HepG2 (cell line): ENCODE data around the gene KCNIP4. TPM values are rescaled to one million over a fixed set of nuclear protein-coding genes. Genes with fewer than 3 reads are reported as not detected.

ENCODE experiments used
- ATAC-seq: fragments of 200-7000 bp; cut with Tn5 transposase; 3 replicates; pipeline ENCODE4 v1.9.1; 2020; ENCODE audit warnings: mild to moderate bottlenecking, moderate library complexity
- BruUV-seq: library from RNA; stranded (reverse); fragments of 400-500 nt; replicated peaks from 2 replicates; lab custom pipeline; 2021; lab: Mats Ljungman, UMichigan
- CTCF ChIA-PET: fragments of 300-600 bp; formaldehyde crosslinking; extraction: SDS; loops from one replicate; lab custom pipeline; 2021; ENCODE audit warnings: low total read pairs, inconsistent platforms, low intra/inter-chr PET ratio; lab: Yijun Ruan, JAX
- POLR2A ChIA-PET: fragments of 350-600 bp; sonication (Branson Sonifier 250); formaldehyde crosslinking; loops from one replicate; lab custom pipeline; 2020; ENCODE audit warnings: antibody characterized with exemption, inconsistent platforms; lab: Yijun Ruan, JAX
- DNase-seq: peaks from one replicate; pipeline ENCODE4 v3.0.0-alpha.2; 2015; ENCODE audit warnings: low spot score
- FAIRE-seq: peaks from 3 replicates; lab custom pipeline; 2011; peaks lifted over from hg19 to GRCh38; lab: Jason Lieb, UNC
- H2AFZ ChIP-seq: one replicate; pipeline ENCODE4 v1.6.1; 2011; ENCODE audit warnings: low read length, inconsistent platforms
- H3K27ac ChIP-seq: fragments of 300-600 bp; 3 replicates; pipeline ENCODE4 v1.8.0; 2011; ENCODE audit warnings: mixed run types, mild to moderate bottlenecking, mixed read lengths, low read length, inconsistent platforms; ENCODE audit not compliant: insufficient read depth; ENCODE audit errors: extremely low read length
- H3K27me3 ChIP-seq, 2 experiments: fragments of 200-600 bp in 1 of 2; 2 replicates in 1 of 2; 3 replicates in 1 of 2; pipeline versions ENCODE4 v1.6.0 to v1.8.0; 2011; ENCODE audit warnings: low read length in 2 of 2, mild to moderate bottlenecking in 2 of 2, moderate library complexity in 2 of 2, inconsistent platforms in 1 of 2; ENCODE audit not compliant: insufficient read depth in 2 of 2, control insufficient read depth in 1 of 2
- H3K36me3 ChIP-seq, 2 experiments: fragments of 200-600 bp in 1 of 2; replicated peaks in 1 of 2; 2 replicates in 1 of 2; 3 replicates in 1 of 2; pipeline versions ENCODE4 v1.5.1 to v1.8.0; 2011; ENCODE audit warnings: low read length in 2 of 2, inconsistent platforms in 1 of 2; ENCODE audit not compliant: insufficient read depth in 2 of 2, control insufficient read depth in 1 of 2
- H3K4me1 ChIP-seq: 2 replicates; pipeline ENCODE4 v1.5.1; 2012; ENCODE audit warnings: low read length, inconsistent platforms; ENCODE audit not compliant: insufficient read depth
- H3K4me2 ChIP-seq: 2 replicates; pipeline ENCODE4 v1.6.0; 2011; ENCODE audit warnings: low read depth, low read length, inconsistent platforms
- H3K4me3 ChIP-seq, 3 experiments: fragments of 200-600 bp in 1 of 3; sonication (generic), shearing (Covaris generic) in 1 of 3; replicated peaks in 1 of 3; 2 replicates each; pipeline ENCODE4 v1.5.1; 2011 to 2016; ENCODE audit warnings: low read length in 3 of 3, inconsistent platforms in 2 of 3, low read depth in 2 of 3, mild to moderate bottlenecking in 2 of 3, control low read depth in 1 of 3, mixed read lengths in 1 of 3; ENCODE audit not compliant: insufficient read depth in 1 of 3
- H3K79me2 ChIP-seq: one replicate; pipeline ENCODE4 v1.6.1; 2011; ENCODE audit warnings: low read length, inconsistent platforms; ENCODE audit not compliant: insufficient read depth
- H3K9ac ChIP-seq: 2 replicates; pipeline ENCODE4 v1.6.0; 2011; ENCODE audit warnings: mild to moderate bottlenecking, low read depth, low read length, inconsistent platforms; ENCODE audit not compliant: insufficient read depth
- H3K9me3 ChIP-seq: 2 replicates; pipeline ENCODE4 v1.5.1; 2012; ENCODE audit warnings: mild to moderate bottlenecking, low read length
- H4K20me1 ChIP-seq: 2 replicates; pipeline ENCODE4 v1.6.0; 2011; ENCODE audit warnings: inconsistent platforms, mild to moderate bottlenecking, low read length, moderate library complexity; ENCODE audit not compliant: insufficient read depth
- ASH2L ChIP-seq: fragments of 300-600, 200-600 bp; sonication (generic); IDR thresholded peaks from 2 replicates; pipeline ENCODE4 v1.7.0; 2017; ENCODE audit warnings: low read depth, mild to moderate bottlenecking, moderate library complexity, mixed read lengths, low read length; ENCODE audit not compliant: insufficient read length
- KDM3A ChIP-seq: IDR thresholded peaks from 2 replicates; pipeline ENCODE4 v1.6.1; 2018; ENCODE audit warnings: low read depth, missing compliant biosample characterization
- ONECUT2 ChIP-seq: sonication (generic); formaldehyde crosslinking; IDR thresholded peaks from 2 replicates; pipeline ENCODE4 v1.4.0; 2020; ENCODE audit warnings: missing genetic modification reagents
- PLSCR1 ChIP-seq: sonication (generic); formaldehyde crosslinking; IDR thresholded peaks from 2 replicates; pipeline ENCODE4 v1.5.0; 2020; ENCODE audit warnings: missing genetic modification reagents, mild to moderate bottlenecking, borderline replicate concordance
- SMAD9 ChIP-seq: sonication (generic); formaldehyde crosslinking; IDR thresholded peaks from 2 replicates; pipeline ENCODE4 v1.5.1; 2020; ENCODE audit warnings: mild to moderate bottlenecking, missing genetic modification reagents
- TCF12 ChIP-seq, 2 experiments: fragments of 450-650 bp in 1 of 2; sonication (generic) in 1 of 2; formaldehyde crosslinking in 1 of 2; IDR thresholded peaks; 2 replicates each; pipeline versions ENCODE4 v1.6.1 to v1.8.0; 2017 to 2022; ENCODE audit warnings: antibody characterized with exemption in 1 of 2, mild to moderate bottlenecking in 1 of 2, missing genetic modification reagents in 1 of 2, moderate library complexity in 1 of 2
- ZBTB4 ChIP-seq: sonication (generic); formaldehyde crosslinking; IDR thresholded peaks from 2 replicates; pipeline ENCODE4 v1.4.0; 2020; ENCODE audit warnings: missing genetic modification reagents, mild to moderate bottlenecking, borderline replicate concordance
- ZNF225 ChIP-seq: sonication (generic); formaldehyde crosslinking; IDR thresholded peaks from 2 replicates; pipeline ENCODE4 v1.4.0; 2020; ENCODE audit warnings: mild to moderate bottlenecking, missing genetic modification reagents
- ZNF605 ChIP-seq: sonication (generic); formaldehyde crosslinking; IDR thresholded peaks from 2 replicates; pipeline ENCODE4 v1.8.0; 2022; ENCODE audit warnings: mild to moderate bottlenecking, missing genetic modification reagents
- ZNF784 ChIP-seq: sonication (generic); formaldehyde crosslinking; IDR thresholded peaks from 2 replicates; pipeline ENCODE4 v1.5.1; 2020; ENCODE audit warnings: missing genetic modification reagents, mild to moderate bottlenecking, borderline replicate concordance
- WGBS: methylation state at CpG from one replicate; pipeline ENCODE4 v1.1.6; 2017; ENCODE audit warnings: low lambda C conversion rate; 5-methylcytosine and 5-hydroxymethylcytosine counted together
- in situ Hi-C: cut with HindIII; loops from 2 replicates; pipeline ENCODE4 v1.10.0; 2017; ENCODE audit warnings: low pct_unique_long_range_greater_than_20kb; ENCODE audit not compliant: extremely low pct_ligation_motif_present
- intact Hi-C: fragments of 100-400 bp; cut with micrococcal nuclease; formaldehyde crosslinking; loops from one replicate; pipeline ENCODE4 v1.10.0; 2022; ENCODE audit not compliant: unreplicated experiment
- polyA plus RNA-seq, 8 experiments: library from polyadenylated mRNA; depleted of rRNA in 3 of 8; stranded (reverse) in 7 of 8; unstranded in 1 of 8; fragments of >200 nt; fragmentation: Illumina TruSeq in 4 of 8; extraction: Trizol in 4 of 8; gene quantifications; 2 replicates each; pipeline versions ENCODE4 v1.2.1 to v1.2.3, GENCODE V29; 2011 to 2016; ENCODE audit warnings: low read depth in 4 of 8, missing spikeins in 1 of 8, mixed read lengths in 1 of 8; ENCODE audit not compliant: insufficient read depth in 1 of 8
- total RNA-seq, 5 experiments: library from RNA; depleted of rRNA; stranded (reverse); fragments of >200 nt; fragmentation: Illumina TruSeq; extraction: Trizol; gene quantifications; 2 replicates each; pipeline ENCODE4 v1.2.3, GENCODE V29; 2016; ENCODE audit warnings: low read depth in 1 of 5

Gene KCNIP4
- total and polyA plus RNA-seq, 2 of the 13 experiments (the other 11 are each of a cell fraction or from before 2014, with no cell fraction given), result 0.09 TPM; not detected in 1

- ChIA-PET CTCF (no interaction called here), POLR2A (no interaction called here)
- Histone ChIP-seq H2AFZ (no peak overlapping the region), H3K4me2 (no peak overlapping the region), H3K9ac (no peak overlapping the region), H3K79me2 (no peaks in the 10 kb centered on the region), H3K27me3 (no peaks in the 10 kb centered on the region), H3K4me3 (no peak overlapping the region), H3K9me3 (no peaks in the 10 kb centered on the region), H3K27ac (no peak overlapping the region), H3K4me1 (no peaks in the 10 kb centered on the region), H4K20me1 (no peaks in the 10 kb centered on the region), H3K36me3 (peaks cover 2 to 14% of the 10 kb centered on the region in 2 experiments; a peak in 3 of 5 replicates)
- TF ChIP-seq KDM3A (CRISPR knock-in tag), result no peak
- no peak for TF ChIP-seq ONECUT2 (CRISPR knock-in tag)
- no peak for TF ChIP-seq ZBTB4 (CRISPR knock-in tag)
- FAIRE-seq (no peak), ATAC-seq (no peak), DNase-seq (no peak)
- intact Hi-C loops, result no loop called here
- in situ Hi-C loops, result no loop called here
- WGBS, result 88% methylated on average over 3 of the region's 3 CpGs
- no TSS peak for BruUV-seq
Observed at GRCh38 chr4:20723463-20723862, 1225.1 kb downstream of the KCNIP4 start.

GRCh38 chr4:20723019-20723418 lies 1225.6 kb downstream of the KCNIP4 start:
- 78% methylated on average over 3 of the region's 3 CpGs for WGBS
- in situ Hi-C loops (no loop called here), intact Hi-C loops (no loop called here)
- Histone ChIP-seq H3K27ac (no peak overlapping the region), H3K9ac (no peak overlapping the region), H4K20me1 (no peaks in the 10 kb centered on the region), H2AFZ (no peak overlapping the region), H3K36me3 (peaks cover 2 to 14% of the 10 kb centered on the region in 2 experiments; a peak in 3 of 5 replicates), H3K79me2 (no peaks in the 10 kb centered on the region), H3K4me2 (no peak overlapping the region), H3K9me3 (no peaks in the 10 kb centered on the region), H3K27me3 (no peaks in the 10 kb centered on the region), H3K4me1 (no peaks in the 10 kb centered on the region), H3K4me3 (no peak overlapping the region)
- ATAC-seq (no peak), FAIRE-seq (no peak), DNase-seq (no peak)
- CTCF ChIA-PET, result no interaction called here
- POLR2A ChIA-PET, result no interaction called here
- BruUV-seq, result no TSS peak
- TF ChIP-seq SMAD9 (CRISPR knock-in tag), result no peak
- TF ChIP-seq ZNF225, result no peak
- no peak for TF ChIP-seq ZNF605 (CRISPR knock-in tag)
- no peak for TF ChIP-seq ZNF784 (CRISPR knock-in tag)
- no peak for TF ChIP-seq PLSCR1 (CRISPR knock-in tag)
- TF ChIP-seq ASH2L, result no peak
- no peak for TF ChIP-seq TCF12 (IDR thresholded peaks at IDR 0.05)
- TF ChIP-seq TCF12 (CRISPR knock-in tag; IDR thresholded peaks at IDR 0.05), result no peak
